Thyroid gland (tissue), 4 donors: ENCODE data around the gene TTC16. TPM values are rescaled to one million over a fixed set of nuclear protein-coding genes. Genes with fewer than 3 reads are reported as not detected.

ENCODE experiments used
- DNase-seq, 2 donors: peaks; one replicate each; pipeline ENCODE4 v3.0.0-alpha.2; 2019
- H3K27ac ChIP-seq, 3 donors: fragments of 200-600 bp; sonication (generic); 1 replicate in 2 of 3; 2 replicates in 1 of 3; pipeline ENCODE4 v1.5.1; 2016 to 2019; ENCODE audit warnings: mild to moderate bottlenecking in 1 of 3, moderate library complexity in 1 of 3
- H3K27me3 ChIP-seq: fragments of 200-600 bp; sonication (generic); one replicate; pipeline ENCODE4 v1.5.1; 2019
- H3K36me3 ChIP-seq, 2 donors: fragments of 200-600 bp; sonication (generic); one replicate each; pipeline ENCODE4 v1.5.1; 2016 to 2019
- H3K4me1 ChIP-seq, 2 donors: fragments of 200-600 bp; sonication (generic); one replicate each; pipeline ENCODE4 v1.5.1; 2017 to 2019
- H3K4me3 ChIP-seq, 3 donors: fragments of 200-600 bp; sonication (generic); replicated peaks in 1 of 3; 1 replicate in 2 of 3; 2 replicates in 1 of 3; pipeline ENCODE4 v1.5.1; 2016; ENCODE audit warnings: mild to moderate bottlenecking in 1 of 3
- H3K9me3 ChIP-seq: fragments of 200-600 bp; sonication (generic); one replicate; pipeline ENCODE4 v1.5.1; 2017
- CTCF ChIP-seq, 6 experiments: fragments of 200-600 bp in 3 of 6; fragments of 450-650 bp in 3 of 6; sonication (generic) in 3 of 6; IDR thresholded peaks; one replicate each; pipeline ENCODE4 v1.5.1; 2016 to 2019; ENCODE audit warnings: antibody characterized with exemption in 6 of 6, mild to moderate bottlenecking in 2 of 6, inconsistent platforms in 1 of 6, moderate library complexity in 1 of 6
- POLR2A ChIP-seq, 2 donors: fragments of 450-650 bp; IDR thresholded peaks; one replicate each; pipeline ENCODE4 v1.6.1; 2017; ENCODE audit warnings: antibody characterized with exemption in 2 of 2, mild to moderate bottlenecking in 2 of 2, moderate library complexity in 1 of 2
- WGBS, 2 donors: methylation state at CpG; one replicate each; pipeline ENCODE4 v1.1.5; 2017; 5-methylcytosine and 5-hydroxymethylcytosine counted together
- intact Hi-C: fragments of 100-400 bp; cut with DNase I; formaldehyde crosslinking; loops from one replicate; pipeline ENCODE4 v1.15.1; 2023
- total RNA-seq, 4 donors: library from RNA; depleted of rRNA; stranded (reverse); fragments of >200 nt; gene quantifications; one replicate each; pipeline ENCODE4 v1.2.3, GENCODE V29; 2016

The TTC16 gene
- total RNA-seq, 4 donors from 2014 or later: 0.40 to 0.45 (median 0.44) TPM; not detected in 1

GRCh38 chr9:127700594-127701255, 15.2 kb upstream of the TTC16 start:
- Histone ChIP-seq H3K36me3 (no peaks in the 10 kb centered on the region), H3K27me3 (no peaks in the 10 kb centered on the region), H3K4me3 (no peak overlapping the region), H3K4me1 (peaks cover 28 to 37% of the 10 kb centered on the region in 2 donors), H3K27ac (peak overlapping the region; percentile 92 to 96 (median 93)), H3K9me3 (no peaks in the 10 kb centered on the region)
- TF ChIP-seq CTCF (IDR thresholded peaks at IDR 0.05): no peak
- no peak for TF ChIP-seq POLR2A (IDR thresholded peaks at IDR 0.05)
- intact Hi-C loops: no loop called here
- peak; percentile 28 to 30 for DNase-seq
- 54 to 66% methylated on average over 5 of the region's 5 CpGs for WGBS, 2 donors

DNA sequence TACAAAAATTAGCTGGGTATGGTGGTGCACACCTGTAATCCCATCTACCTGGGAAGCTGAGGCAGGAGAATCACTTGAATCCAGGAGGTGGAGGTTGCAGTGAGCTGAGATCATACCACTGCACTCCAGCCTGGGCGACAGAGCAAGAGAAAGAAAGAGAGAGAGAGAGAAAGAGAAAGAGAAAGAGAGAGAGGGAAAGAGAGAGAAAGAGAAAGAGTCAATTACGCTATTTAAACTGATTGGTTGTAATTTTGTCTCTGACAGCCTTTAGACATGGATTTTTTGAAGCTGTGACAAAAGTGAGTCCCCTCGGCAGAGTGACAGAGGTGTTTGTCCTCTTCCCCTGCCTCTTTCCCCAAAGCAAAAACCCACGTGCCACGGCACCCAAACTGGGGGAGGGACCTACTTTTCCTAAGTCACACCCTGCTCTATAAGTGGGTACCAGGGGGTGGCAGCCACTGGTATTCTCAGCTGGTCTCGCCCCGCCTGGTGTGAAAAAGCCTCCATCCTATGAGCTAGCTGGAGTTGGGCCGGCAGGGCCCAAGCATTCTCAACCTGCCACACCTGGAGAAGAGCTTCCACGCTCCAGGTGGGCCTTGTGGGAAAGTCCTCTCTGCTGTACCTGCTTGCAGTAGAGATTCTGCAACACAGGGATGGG, 12.5 kb upstream of the TTC16 start:
- Histone ChIP-seq H3K27me3 (no peaks in the 10 kb centered on the region), H3K27ac (no peak overlapping the region), H3K9me3 (no peaks in the 10 kb centered on the region), H3K4me3 (no peak overlapping the region), H3K4me1 (peaks cover 28 to 40% of the 10 kb centered on the region in 2 donors), H3K36me3 (no peaks in the 10 kb centered on the region)
- intact Hi-C loops: no loop called here
- no peak for TF ChIP-seq POLR2A (IDR thresholded peaks at IDR 0.05)
- TF ChIP-seq CTCF (IDR thresholded peaks at IDR 0.05): no peak
- 75 to 80% methylated on average over 5 to 9 of the region's 9 CpGs for WGBS, 2 donors
- DNase-seq: no peak

- Histone ChIP-seq H3K4me1 (peaks cover 12 to 20% of the 10 kb centered on the region in 2 donors), H3K36me3 (no peaks in the 10 kb centered on the region), H3K27me3 (no peaks in the 10 kb centered on the region), H3K4me3 (no peak overlapping the region), H3K9me3 (no peaks in the 10 kb centered on the region), H3K27ac (peak overlapping the region in 2 of 3 donors; percentile 29 to 41)
- intact Hi-C loops: no loop called here
- WGBS, 2 donors: 59 to 69% methylated on average over 8 to 9 of the region's 12 CpGs
- TF ChIP-seq POLR2A (IDR thresholded peaks at IDR 0.05) (no peak), CTCF (IDR thresholded peaks at IDR 0.05) (no peak)
- DNase-seq: peak; percentile 72 to 78
Observed at GRCh38 chr9:127705577-127706379, 10.1 kb upstream of the TTC16 start.

GRCh38 chr9:127706836-127707241, 9.0 kb upstream of the TTC16 start, which contains the start of gene CFAP157:
TSS of gene CFAP157 (plus strand) at chr9:127706988. CDS start at chr9:127707032, 44 bp downstream.
- intact Hi-C loops: no loop called here
- no peak for DNase-seq
- Histone ChIP-seq H3K4me3 (no peak within 1 kb of the TSS), H3K36me3 (no peaks in the 10 kb centered on the region), H3K27ac (peak within 1 kb of the TSS in 1 of 3 donors; percentile 41), H3K4me1 (peaks cover 2 to 10% of the 10 kb centered on the region in 2 donors), H3K27me3 (no peaks in the 10 kb centered on the region), H3K9me3 (no peaks in the 10 kb centered on the region)
- TF ChIP-seq CTCF (IDR thresholded peaks at IDR 0.05) (no peak), POLR2A (IDR thresholded peaks at IDR 0.05) (no peak)
- WGBS, 2 donors: 64 to 71% methylated on average over 10 to 11 of the region's 11 CpGs
